GM08714 (cell line): ENCODE results near the gene NUP62.

Experiments used
- H3K4me3 ChIP-seq: fragments of 200-500 bp; sonication (Bioruptor generic); 2 replicates; pipeline ENCODE4 v1.5.1; 2014; ENCODE audit warnings: mild to moderate bottlenecking, low read length, inconsistent platforms
- ZNF274 ChIP-seq: IDR thresholded peaks from 2 replicates; pipeline ENCODE4 v1.6.1; 2012; ENCODE audit warnings: mild to moderate bottlenecking, low read depth, low read length

The NUP62 gene

DNA sequence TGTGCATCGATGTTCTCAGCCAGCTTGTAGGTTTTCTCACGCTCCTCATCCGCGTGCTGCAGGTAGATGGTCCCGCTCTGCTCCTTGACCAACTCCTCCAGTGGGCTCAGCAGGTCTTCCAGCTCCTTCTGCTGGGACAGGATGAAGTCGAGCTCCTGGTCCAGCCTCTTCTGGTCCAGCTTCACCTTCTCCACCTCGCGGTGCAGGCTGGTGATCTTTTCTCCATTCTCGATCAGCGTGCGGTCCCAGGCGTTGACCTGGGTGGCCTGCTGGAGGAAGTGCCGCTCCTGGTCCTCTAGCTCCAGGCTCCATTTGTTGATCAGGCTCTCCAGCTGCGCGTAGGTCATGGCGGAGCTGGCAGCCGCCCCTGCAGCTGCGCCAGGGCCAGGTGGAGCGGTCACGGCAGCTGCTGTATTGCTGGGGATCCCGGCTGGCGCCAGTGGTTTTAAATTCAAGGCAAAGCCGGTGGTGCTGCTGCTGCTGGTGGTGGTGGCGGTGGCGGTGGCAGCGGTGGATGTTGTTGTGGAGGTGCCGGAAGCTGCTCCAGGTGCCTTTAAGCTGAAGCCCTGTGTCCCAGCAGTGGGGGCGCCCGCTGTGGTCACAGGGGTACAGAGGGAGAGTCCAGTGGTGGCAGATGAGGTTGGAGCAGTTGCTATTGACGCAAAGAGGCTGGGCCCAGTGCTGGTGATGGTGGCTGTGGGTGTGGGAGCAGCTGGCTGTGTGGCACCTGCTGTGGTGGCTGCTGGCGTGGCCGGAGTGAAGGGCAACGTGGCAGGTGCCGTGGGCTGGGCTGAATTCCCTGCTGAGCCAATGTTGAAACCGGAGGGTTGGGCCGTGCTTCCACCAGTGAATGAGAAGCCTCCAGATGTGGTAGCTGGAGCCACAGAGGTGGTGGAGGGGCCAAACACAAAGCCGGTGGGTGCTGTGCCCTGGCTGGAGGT, 20.6 kb downstream of the NUP62 start:
- no peak for TF ChIP-seq ZNF274
- no peak overlapping the region for H3K4me3 ChIP-seq

DNA sequence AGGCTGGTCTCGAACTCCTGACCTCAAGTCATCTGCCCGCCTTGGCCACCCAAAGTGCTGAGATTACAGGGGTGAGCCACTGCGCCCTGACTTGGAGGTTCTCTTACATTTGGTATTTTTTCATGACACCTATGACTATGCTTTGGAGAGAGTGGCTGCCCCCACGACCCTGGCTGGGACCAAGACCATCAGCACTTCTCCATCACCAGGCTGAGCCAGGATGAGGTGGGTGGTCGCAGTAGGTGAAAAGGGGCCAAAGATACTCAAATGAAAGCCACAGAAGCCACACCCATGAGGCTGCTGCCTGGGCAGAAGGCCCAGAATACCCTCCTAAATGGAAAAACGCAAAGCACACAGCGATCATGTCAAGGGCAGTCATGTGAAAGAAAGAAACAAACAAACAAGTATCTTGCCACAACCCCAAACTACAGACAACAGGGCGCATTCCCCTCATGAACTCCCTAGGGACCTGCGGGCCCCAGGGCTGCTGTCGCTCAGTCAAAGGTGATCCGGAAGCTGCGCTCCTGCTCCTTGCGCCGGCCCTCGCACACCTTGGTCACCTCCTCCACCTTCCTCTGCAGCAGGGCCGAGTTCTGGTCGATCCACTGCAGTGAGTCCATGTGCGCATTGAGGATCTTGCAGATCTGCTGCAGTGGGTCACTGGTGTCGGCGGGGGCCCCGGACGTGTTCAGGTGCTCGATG, 21.4 kb downstream of the NUP62 start:
- no peak for TF ChIP-seq ZNF274
- H3K4me3 ChIP-seq, result no peak overlapping the region

DNA sequence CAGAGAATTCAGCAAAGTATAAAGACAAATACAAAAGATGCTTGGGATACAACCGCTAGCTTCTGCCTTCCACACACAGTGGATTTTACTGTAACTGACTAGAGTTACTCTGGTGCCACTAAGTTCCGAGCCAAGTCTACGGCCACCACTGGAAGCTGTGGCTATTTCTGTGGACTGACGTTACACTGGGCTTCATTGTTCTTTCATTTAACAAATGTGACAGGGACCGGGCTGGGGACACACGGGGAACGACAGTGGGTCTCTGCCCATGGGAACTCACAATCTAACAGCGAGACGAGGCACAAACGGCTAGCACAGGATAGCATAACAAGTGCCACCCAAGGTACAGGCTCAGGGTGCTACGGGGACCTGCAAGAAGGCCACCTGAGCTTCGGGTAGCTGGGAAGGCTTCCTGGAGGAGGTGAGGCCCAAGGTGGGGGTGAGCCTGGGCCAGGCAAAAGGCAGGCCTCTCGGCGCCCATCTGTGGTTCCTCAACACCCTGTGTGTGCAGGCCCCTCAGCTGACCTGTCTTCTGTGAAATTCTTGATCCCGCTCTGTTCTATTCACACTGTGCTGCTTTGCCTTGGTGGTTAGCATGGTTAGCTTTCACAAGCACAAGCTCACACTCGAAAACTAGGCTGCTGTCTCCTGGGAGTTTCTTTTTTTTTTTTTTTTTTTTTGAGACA, 22.3 kb downstream of the NUP62 start:
- no peak overlapping the region for H3K4me3 ChIP-seq
- no peak for TF ChIP-seq ZNF274

DNA sequence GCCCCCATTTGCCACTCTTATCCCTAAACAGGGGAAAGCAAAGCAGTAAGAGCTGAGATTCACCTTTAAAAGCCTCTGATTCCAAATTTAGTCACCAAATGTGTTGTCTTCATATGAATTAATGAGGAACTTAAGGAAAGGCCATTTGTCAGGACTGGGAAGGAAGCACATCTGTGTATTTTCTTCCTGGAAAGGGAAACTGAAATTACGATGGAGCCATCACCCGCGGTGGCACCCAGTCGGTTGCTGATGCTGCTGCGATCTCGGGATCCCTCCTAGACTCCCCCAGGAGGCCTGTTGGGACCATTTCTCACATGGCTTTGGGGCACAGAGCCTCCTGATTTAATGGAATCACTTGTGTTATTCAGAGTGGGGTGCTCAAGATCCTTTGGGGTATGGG, 25.2 kb downstream of the NUP62 start:
- no peak overlapping the region for H3K4me3 ChIP-seq
- TF ChIP-seq ZNF274, result no peak

DNA sequence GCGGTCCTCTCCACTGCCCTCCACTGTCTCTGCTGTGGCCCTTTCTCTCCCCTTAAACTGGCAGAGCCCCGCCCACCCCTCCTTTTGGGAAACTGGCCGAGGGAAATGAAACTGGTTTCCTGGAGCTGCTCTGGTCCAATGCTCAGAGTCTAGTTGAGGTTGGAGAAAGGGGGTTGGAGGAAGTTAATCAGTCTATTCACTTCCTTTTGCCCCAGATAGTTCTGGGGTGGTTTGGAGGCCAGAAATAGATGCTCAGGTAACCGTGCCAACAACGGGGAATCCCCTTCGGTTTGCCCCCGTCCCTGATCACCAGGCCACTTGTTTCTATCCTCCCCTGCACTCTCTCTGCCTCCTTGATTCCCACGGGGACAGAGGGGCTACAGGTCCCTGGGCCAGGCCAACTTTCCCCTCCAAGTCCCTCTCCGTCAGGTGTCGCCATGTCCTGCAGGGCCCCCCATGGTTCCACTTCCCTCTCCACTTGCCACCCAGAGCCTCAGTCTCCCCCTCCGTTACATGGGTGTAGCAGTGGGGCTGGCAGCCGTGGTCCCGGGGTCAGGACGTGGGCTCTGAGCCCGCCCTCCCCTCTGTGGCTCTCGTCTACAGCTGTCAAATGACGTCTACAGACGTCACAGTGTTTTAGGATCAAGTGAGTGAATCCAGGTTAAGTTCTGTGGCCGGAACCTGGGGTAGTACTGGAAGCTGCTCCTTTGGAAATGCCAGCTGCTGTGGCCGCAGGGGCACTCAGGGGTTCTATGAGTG, 32.3 kb downstream of the NUP62 start, which contains the start of gene IL4I1:
IL4I1 (minus strand) TSS at position 25 of the 759 bp plus-strand sequence. CDS start 727 bp downstream, outside the sequence.
- TF ChIP-seq ZNF274, result no peak
- peak within 1 kb of the TSS; percentile 47; the same call in 1 of the 2 replicates for H3K4me3 ChIP-seq

DNA sequence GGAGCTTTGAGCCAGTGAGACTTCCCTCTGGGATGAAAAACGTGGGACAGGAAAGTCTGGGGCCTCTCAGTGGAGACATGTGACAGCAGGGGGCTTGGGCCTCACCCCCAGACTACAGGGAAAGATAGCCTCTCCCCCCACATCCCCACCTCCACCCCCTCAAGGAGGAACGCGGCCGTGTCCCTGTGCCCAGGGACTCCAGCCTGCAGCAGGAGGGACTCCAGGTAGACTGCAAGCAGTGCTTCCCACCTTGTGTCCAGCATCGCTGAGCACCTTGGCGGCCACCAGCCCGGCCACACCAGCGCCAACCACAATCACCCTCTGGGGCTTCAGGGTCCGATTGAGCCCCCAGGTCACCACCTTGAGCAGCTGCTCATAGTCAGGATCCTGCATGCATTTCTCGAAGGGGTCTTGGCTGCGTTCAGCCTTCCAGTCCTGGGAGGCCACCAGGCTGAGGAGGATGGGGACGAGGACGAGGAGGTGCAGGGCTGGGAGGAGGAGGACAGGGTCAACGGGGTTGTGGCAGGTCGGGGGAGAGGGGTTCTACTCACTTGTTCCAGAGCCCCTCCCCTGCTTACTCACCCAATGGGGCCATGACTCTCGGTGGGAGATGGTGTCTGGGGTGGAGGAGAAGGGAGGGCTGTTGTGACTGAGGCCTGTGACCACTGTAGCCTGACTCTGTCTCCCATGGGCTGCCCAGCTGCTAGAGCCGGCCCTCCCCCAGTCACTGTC, 33.6 kb downstream of the NUP62 start:
- TF ChIP-seq ZNF274, result no peak
- H3K4me3 ChIP-seq, result peak overlapping the region; percentile 47; the same call in 1 of the 2 replicates

DNA sequence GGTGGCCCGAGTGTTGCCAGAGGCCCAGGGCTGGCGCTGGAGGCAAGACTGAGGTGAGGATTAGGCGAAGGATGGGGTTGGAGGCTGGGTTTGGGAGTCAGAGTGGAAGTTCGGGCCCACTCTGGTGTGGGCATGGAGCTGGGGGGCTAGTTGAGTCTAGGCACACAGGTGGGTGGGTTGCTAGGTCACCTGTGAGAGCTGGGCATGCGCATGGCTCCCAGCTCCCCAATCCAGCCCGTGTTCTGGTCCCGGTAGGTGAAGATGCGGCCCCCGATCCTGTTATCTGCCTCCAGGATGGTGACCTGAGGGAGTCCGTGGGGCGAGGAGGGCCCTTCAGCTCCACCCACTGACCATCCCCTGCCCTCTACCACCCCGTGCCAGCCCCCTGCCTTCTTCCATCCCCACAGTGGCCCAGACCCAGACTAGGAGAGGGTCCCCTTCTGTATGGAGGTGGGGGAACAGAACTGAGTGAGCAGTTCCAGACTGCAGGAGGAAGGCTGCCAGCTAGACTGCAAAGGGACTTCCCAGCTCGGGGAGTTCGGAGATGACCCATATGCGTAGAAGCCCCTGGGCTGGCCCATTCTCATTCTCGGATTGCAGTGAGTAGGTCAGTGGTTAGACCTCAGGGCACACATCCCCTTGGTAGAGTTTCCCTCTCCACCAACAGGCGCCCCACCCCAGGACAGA, 34.3 kb downstream of the NUP62 start:
- H3K4me3 ChIP-seq, result peak overlapping the region; percentile 47; the same call in 1 of the 2 replicates
- TF ChIP-seq ZNF274, result no peak

DNA sequence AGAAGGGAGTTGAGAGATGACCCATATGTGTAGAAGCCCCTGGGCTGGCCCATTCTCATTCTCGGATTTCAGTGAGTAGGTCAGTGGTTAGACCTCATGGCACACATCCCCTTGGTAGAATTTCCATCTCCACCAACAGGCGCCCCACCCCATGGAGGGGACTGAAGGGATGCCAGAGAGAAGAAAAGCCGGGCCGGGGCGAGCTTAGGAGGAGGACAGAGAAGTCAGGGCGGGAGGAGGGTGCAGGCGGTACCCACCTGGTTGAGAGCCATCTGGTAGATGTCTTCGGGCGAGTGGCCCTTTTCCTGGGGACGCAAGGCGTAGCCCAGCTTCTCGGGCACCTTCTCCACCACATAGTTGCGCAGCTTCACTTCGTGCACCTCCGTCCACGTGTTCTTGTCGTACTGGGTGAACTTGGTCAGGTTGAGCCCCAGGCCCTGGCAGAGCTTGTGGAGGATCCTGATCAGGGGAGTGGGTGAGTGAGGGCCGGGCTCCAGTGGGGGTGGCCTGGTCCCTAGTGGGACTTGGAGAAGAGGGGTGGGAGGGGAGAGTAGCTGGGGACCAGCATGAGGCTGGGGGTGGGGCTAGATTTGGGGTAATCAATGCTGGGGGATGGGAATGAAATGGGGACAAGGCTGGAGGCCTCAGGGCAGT, 35.2 kb downstream of the NUP62 start:
- no peak for TF ChIP-seq ZNF274
- H3K4me3 ChIP-seq, result no peak overlapping the region

DNA sequence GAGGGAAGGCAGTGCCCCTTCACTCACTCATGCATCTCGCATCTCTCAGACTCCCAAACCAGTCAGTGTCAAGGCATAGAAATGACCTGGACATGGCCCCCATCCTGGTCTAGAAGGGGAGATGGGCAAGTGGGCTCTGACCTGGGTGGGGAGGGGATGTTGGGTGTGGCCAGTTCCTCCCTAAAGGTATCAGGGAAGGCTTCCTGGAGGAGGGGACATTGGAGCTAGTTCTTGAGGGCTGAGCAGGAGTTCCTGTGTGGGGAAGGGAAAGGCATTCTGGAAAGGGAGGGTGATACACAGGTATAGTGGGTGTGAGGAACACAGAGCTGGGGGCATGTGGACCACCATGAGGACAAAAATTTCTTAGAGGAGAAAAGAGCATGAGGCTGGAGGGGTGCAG, 36.6 kb downstream of the NUP62 start:
- no peak for TF ChIP-seq ZNF274
- H3K4me3 ChIP-seq, result no peak overlapping the region

DNA sequence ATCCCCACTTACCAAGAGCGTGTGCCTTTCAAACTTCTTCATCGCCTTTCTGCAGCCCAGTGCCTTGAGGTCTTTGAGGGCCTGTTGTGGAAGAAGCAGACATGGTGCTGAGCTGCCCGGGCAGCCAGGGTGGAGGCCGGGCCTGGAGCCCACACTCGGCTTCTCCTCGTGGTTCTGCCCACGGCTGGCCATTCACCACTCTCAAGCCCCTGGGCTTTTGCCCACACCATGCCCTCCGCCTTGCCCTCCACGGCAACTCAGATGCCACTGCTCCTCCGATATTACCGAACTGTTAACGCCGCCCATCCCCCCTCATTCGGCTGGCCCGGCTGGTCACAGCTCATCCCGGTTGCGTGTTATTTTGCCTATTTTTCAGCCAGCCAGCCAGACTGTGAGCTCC, 37.9 kb downstream of the NUP62 start:
- no peak for TF ChIP-seq ZNF274
- no peak overlapping the region for H3K4me3 ChIP-seq

DNA sequence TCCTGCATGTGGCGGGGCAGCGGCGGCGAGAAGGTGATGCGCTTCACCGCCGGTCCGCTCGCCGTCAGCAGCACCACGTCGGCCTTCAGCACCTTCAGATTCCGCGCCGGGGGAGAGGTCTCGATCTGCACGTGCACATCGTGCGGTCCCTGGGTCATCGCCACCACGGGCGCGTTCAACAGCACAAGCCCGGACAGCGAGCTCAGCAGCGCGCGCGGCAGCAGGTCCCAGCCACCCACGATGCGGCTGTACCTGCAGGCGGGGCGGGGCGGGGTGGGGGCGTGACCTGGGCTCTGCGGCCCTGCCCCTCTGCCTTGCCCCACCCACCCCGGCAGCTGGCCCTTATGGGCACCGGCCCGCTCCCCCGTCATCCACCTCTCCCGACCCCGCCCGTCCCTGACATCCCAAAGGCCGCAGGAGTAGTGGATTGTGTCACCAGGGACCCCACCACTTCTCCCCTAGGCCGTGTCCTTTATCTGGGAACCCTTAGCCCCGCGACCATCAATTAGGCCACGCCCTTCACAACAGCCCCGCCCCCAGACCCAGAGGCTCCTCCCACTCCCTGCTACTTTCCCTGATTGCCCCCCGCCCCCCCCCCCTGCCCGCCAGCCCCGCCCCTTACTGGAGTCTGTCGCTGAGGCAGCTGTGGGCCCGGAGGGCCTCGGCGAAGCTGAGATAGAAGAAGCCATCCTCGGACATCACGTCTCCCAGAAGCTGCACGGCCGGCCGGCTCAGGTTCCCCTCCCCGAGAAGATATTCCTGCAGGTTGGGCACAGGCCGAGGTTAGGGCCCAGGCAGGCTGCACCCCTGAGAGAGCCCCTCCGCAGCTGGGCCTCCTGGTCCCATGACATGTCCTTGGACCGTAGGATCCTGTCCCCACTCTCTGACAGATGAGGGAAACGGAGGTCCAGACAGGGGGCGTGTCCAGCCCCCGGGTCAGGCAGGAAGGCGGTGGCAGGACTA, 38.7 kb downstream of the NUP62 start:
- H3K4me3 ChIP-seq, result no peak overlapping the region
- no peak for TF ChIP-seq ZNF274
